HepG2 (cell line): ENCODE measurements around the gene TRIO. TPM values are rescaled to one million over a fixed set of nuclear protein-coding genes. Genes with fewer than 3 reads are reported as not detected.
A peak's percentile ranks its signal among the peaks of the same experiment; 100 is the strongest.

ENCODE experiments used
- ADNP ChIP-seq: sonication (generic); formaldehyde crosslinking; IDR thresholded peaks from 2 replicates; pipeline ENCODE4 v1.4.0; 2020; ENCODE audit warnings: missing genetic modification reagents
- KMT2B ChIP-seq: IDR thresholded peaks from 2 replicates; pipeline ENCODE4 v1.6.1; 2016; ENCODE audit warnings: missing genetic modification reagents, missing compliant biosample characterization
- NONO ChIP-seq, 2 experiments: fragments of 450-650 bp in 1 of 2; sonication (generic) in 1 of 2; formaldehyde crosslinking in 1 of 2; IDR thresholded peaks in 1 of 2; conservative IDR thresholded peaks in 1 of 2; 2 replicates each; pipeline versions ENCODE4 v1.6.1 to v1.8.0; 2017 to 2022; ENCODE audit warnings: mild to moderate bottlenecking in 1 of 2, missing genetic modification reagents in 1 of 2, moderate library complexity in 1 of 2
- NR0B2 ChIP-seq: sonication (generic); formaldehyde crosslinking; IDR thresholded peaks from 2 replicates; pipeline ENCODE4 v1.4.0; 2020; ENCODE audit warnings: mild to moderate bottlenecking, missing genetic modification reagents
- RBFOX2 ChIP-seq: fragments of 200-400 bp; formaldehyde crosslinking; IDR thresholded peaks from 2 replicates; pipeline ENCODE4 v1.6.1; 2017; ENCODE audit warnings: low read depth, mild to moderate bottlenecking, low read length
- RERE ChIP-seq: IDR thresholded peaks from 2 replicates; pipeline ENCODE4 v1.6.1; 2016; ENCODE audit warnings: low read depth, missing genetic modification reagents, missing compliant biosample characterization
- ZBTB34 ChIP-seq: sonication (generic); formaldehyde crosslinking; IDR thresholded peaks from 2 replicates; pipeline ENCODE4 v1.8.0; 2022; ENCODE audit warnings: mild to moderate bottlenecking, missing genetic modification reagents
- ZC3H13 ChIP-seq: sonication (generic); formaldehyde crosslinking; IDR thresholded peaks from 2 replicates; pipeline ENCODE4 v1.8.1; 2023; ENCODE audit warnings: mild to moderate bottlenecking, missing genetic modification reagents, moderate library complexity
- ZFY ChIP-seq: sonication (generic); formaldehyde crosslinking; IDR thresholded peaks from 2 replicates; pipeline ENCODE4 v1.4.0; 2020; ENCODE audit warnings: missing genetic modification reagents
- ZNF143 ChIP-seq: sonication (generic); formaldehyde crosslinking; IDR thresholded peaks from 2 replicates; pipeline ENCODE4 v1.4.0; 2020; ENCODE audit warnings: missing genetic modification reagents
- ZNF232 ChIP-seq: sonication (generic); formaldehyde crosslinking; IDR thresholded peaks from 2 replicates; pipeline ENCODE4 v1.4.0; 2020; ENCODE audit warnings: missing genetic modification reagents, borderline replicate concordance
- ZNF263 ChIP-seq: sonication (generic); formaldehyde crosslinking; IDR thresholded peaks from 2 replicates; pipeline ENCODE4 v1.4.0; 2020; ENCODE audit warnings: missing genetic modification reagents
- ZNF33B ChIP-seq: sonication (generic); formaldehyde crosslinking; IDR thresholded peaks from 2 replicates; pipeline ENCODE4 v1.5.1; 2020; ENCODE audit warnings: mild to moderate bottlenecking, missing genetic modification reagents
- ZNF512 ChIP-seq: sonication (generic); formaldehyde crosslinking; IDR thresholded peaks from 2 replicates; pipeline ENCODE4 v1.4.0; 2020; ENCODE audit warnings: mild to moderate bottlenecking, missing genetic modification reagents
- ZNF549 ChIP-seq: sonication (generic); formaldehyde crosslinking; IDR thresholded peaks from 2 replicates; pipeline ENCODE4 v1.5.0; 2020; ENCODE audit warnings: missing genetic modification reagents
- ZNF781 ChIP-seq: sonication (generic); formaldehyde crosslinking; IDR thresholded peaks from 2 replicates; pipeline ENCODE4 v1.5.1; 2020; ENCODE audit warnings: borderline replicate concordance, mild to moderate bottlenecking, missing genetic modification reagents; ENCODE audit errors: not compliant biosample characterization
- ZNF816 ChIP-seq: sonication (generic); formaldehyde crosslinking; IDR thresholded peaks from 2 replicates; pipeline ENCODE4 v1.8.0; 2022; ENCODE audit warnings: missing genetic modification reagents, mild to moderate bottlenecking, borderline replicate concordance
- ZSCAN21 ChIP-seq: sonication (generic); formaldehyde crosslinking; IDR thresholded peaks from 2 replicates; pipeline ENCODE4 v1.8.0; 2022; ENCODE audit warnings: mild to moderate bottlenecking, missing genetic modification reagents, moderate library complexity, borderline replicate concordance
- polyA plus RNA-seq, 8 experiments: library from polyadenylated mRNA; depleted of rRNA in 3 of 8; stranded (reverse) in 7 of 8; unstranded in 1 of 8; fragments of >200 nt; fragmentation: Illumina TruSeq in 4 of 8; extraction: Trizol in 4 of 8; gene quantifications; 2 replicates each; pipeline versions ENCODE4 v1.2.1 to v1.2.3, GENCODE V29; 2011 to 2016; ENCODE audit warnings: low read depth in 4 of 8, missing spikeins in 1 of 8, mixed read lengths in 1 of 8; ENCODE audit not compliant: insufficient read depth in 1 of 8
- total RNA-seq, 5 experiments: library from RNA; depleted of rRNA; stranded (reverse); fragments of >200 nt; fragmentation: Illumina TruSeq; extraction: Trizol; gene quantifications; 2 replicates each; pipeline ENCODE4 v1.2.3, GENCODE V29; 2016; ENCODE audit warnings: low read depth in 1 of 5

Gene TRIO
- total and polyA plus RNA-seq, 2 of the 13 experiments (the other 11 are each of a cell fraction or from before 2014, with no cell fraction given): 45.2 to 45.9 TPM

GRCh38 chr5:14144586-14145434 is 1.7 kb downstream of the TRIO start (continued):
- TF ChIP-seq ZBTB34 (CRISPR knock-in tag): no peak
- TF ChIP-seq ZNF512: no peak
- no peak for TF ChIP-seq ZNF816 (CRISPR knock-in tag)
- TF ChIP-seq RBFOX2: peak; percentile 66
- no peak for TF ChIP-seq ZC3H13 (CRISPR knock-in tag)
- TF ChIP-seq NONO (IDR thresholded peaks at IDR 0.05): no peak
- TF ChIP-seq NONO (CRISPR knock-in tag; conservative IDR thresholded peaks at IDR 0.05): 0 out of 2 replicates have a peak, but pooled peaks have one; percentile 8
- TF ChIP-seq ZSCAN21: no peak
- TF ChIP-seq ADNP (CRISPR knock-in tag): 0 out of 2 replicates have a peak, but pooled peaks have one; percentile 17
- TF ChIP-seq ZNF143 (CRISPR knock-in tag): no peak
- TF ChIP-seq ZNF33B: no peak
- peak; percentile 22 for TF ChIP-seq ZFY (CRISPR knock-in tag)
- no peak for TF ChIP-seq RERE (CRISPR knock-in tag)
- TF ChIP-seq ZNF232 (CRISPR knock-in tag): no peak
- no peak for TF ChIP-seq KMT2B (CRISPR knock-in tag)
- no peak for TF ChIP-seq NR0B2 (CRISPR knock-in tag)
- no peak for TF ChIP-seq ZNF549 (CRISPR knock-in tag)
- TF ChIP-seq ZNF781 (CRISPR knock-in tag): no peak
- peak; percentile 26; the same call in 1 of the 2 replicates for TF ChIP-seq ZNF263 (CRISPR knock-in tag)
